ENCODE data around the gene ROMO1.
A peak's percentile ranks its signal among the peaks of the same experiment; 100 is the strongest.
"Not testable (repeated sequence)": the region's sequence is repeated elsewhere in the genome, so short reads cannot be mapped to it uniquely, and the experiment has no call there.

The ROMO1 gene

GRCh38 chr20:35698298-35699126 lies 693 bp upstream of the ROMO1 start:
- Mint-ChIP-seq H3K4me1 (ENCODE audit: low read depth) (peaks cover 36% of the 10 kb centered on the region), H3K36me3 (ENCODE audit: low read depth) (peaks cover 47% of the 10 kb centered on the region)

GRCh38 chr20:35699957-35700624 lies 886 bp downstream of the ROMO1 start:
- Mint-ChIP-seq H3K9me3 (no peaks in the 10 kb centered on the region), H3K36me3 (ENCODE audit: low read depth) (peaks cover 61% of the 10 kb centered on the region), H3K27me3 (ENCODE audit: low read depth) (no peaks in the 10 kb centered on the region), H3K4me1 (ENCODE audit: low read depth) (peaks cover 43% of the 10 kb centered on the region), H3K4me3 (peak overlapping the region; percentile 95), H3K27ac (peak overlapping the region; percentile 95)
- DNase-seq (ENCODE audit: low spot score) = no peak

More at GRCh38 chr20:35698298-35699126, 693 bp upstream of the ROMO1 start:
- peak overlapping the region; percentile 95 for H3K4me3 Mint-ChIP-seq
- no peaks in the 10 kb centered on the region for H3K9me3 Mint-ChIP-seq
- no peaks in the 10 kb centered on the region for H3K27me3 Mint-ChIP-seq (ENCODE audit: low read depth)
- no peak for DNase-seq (ENCODE audit: low spot score)
- peak overlapping the region; percentile 94 for H3K27ac Mint-ChIP-seq

GRCh38 chr20:35700625-35701148 lies 1.5 kb downstream of the ROMO1 start:
- H3K4me3 Mint-ChIP-seq = peak overlapping the region; percentile 95
- H3K9me3 Mint-ChIP-seq = no peaks in the 10 kb centered on the region
- peaks cover 43% of the 10 kb centered on the region for H3K4me1 Mint-ChIP-seq (ENCODE audit: low read depth)
- DNase-seq (ENCODE audit: low spot score) = no peak
- H3K27me3 Mint-ChIP-seq (ENCODE audit: low read depth) = no peaks in the 10 kb centered on the region
- peaks cover 58% of the 10 kb centered on the region for H3K36me3 Mint-ChIP-seq (ENCODE audit: low read depth)
- peak overlapping the region; percentile 95 for H3K27ac Mint-ChIP-seq

- H3K27me3 Mint-ChIP-seq (ENCODE audit: low read depth) = no peaks in the 10 kb centered on the region
- H3K27ac Mint-ChIP-seq = peak overlapping the region; percentile 41
- H3K36me3 Mint-ChIP-seq (ENCODE audit: low read depth) = peaks cover 63% of the 10 kb centered on the region
- H3K9me3 Mint-ChIP-seq = no peaks in the 10 kb centered on the region
- peak overlapping the region; percentile 21 for H3K4me3 Mint-ChIP-seq
- no peak for DNase-seq (ENCODE audit: low spot score)
- peaks cover 44% of the 10 kb centered on the region for H3K4me1 Mint-ChIP-seq (ENCODE audit: low read depth)
These were observed 3.0 kb downstream of the ROMO1 start for GRCh38 chr20:35702051-35702823.

- Mint-ChIP-seq H3K9me3 (no peaks in the 10 kb centered on the region), H3K27ac (no peak overlapping the region), H3K4me3 (no peak overlapping the region), H3K36me3 (ENCODE audit: low read depth) (peaks cover 58% of the 10 kb centered on the region), H3K27me3 (ENCODE audit: low read depth) (no peaks in the 10 kb centered on the region), H3K4me1 (ENCODE audit: low read depth) (peaks cover 35% of the 10 kb centered on the region)
- DNase-seq (ENCODE audit: low spot score) = no peak
These were observed 3.9 kb downstream of the ROMO1 start for GRCh38 chr20:35702824-35703695.

- Mint-ChIP-seq H3K4me3 (no peak overlapping the region), H3K4me1 (ENCODE audit: low read depth) (peaks cover 32% of the 10 kb centered on the region), H3K36me3 (ENCODE audit: low read depth) (peaks cover 63% of the 10 kb centered on the region)
These were observed 5.5 kb downstream of the ROMO1 start for GRCh38 chr20:35704514-35705261.

GRCh38 chr20:35705894-35706293 lies 6.7 kb downstream of the ROMO1 start:
- not testable (repeated sequence) for H3K4me3 Mint-ChIP-seq; H3K27me3 Mint-ChIP-seq (ENCODE audit: low read depth); H3K27ac Mint-ChIP-seq; H3K9me3 Mint-ChIP-seq; DNase-seq (ENCODE audit: low spot score)
- Mint-ChIP-seq H3K36me3 (ENCODE audit: low read depth) (peaks cover 67% of the 10 kb centered on the region), H3K4me1 (ENCODE audit: low read depth) (peaks cover 26% of the 10 kb centered on the region)

More at GRCh38 chr20:35704514-35705261, 5.5 kb downstream of the ROMO1 start:
- no peak overlapping the region for H3K27ac Mint-ChIP-seq
- no peaks in the 10 kb centered on the region for H3K27me3 Mint-ChIP-seq (ENCODE audit: low read depth)
- no peaks in the 10 kb centered on the region for H3K9me3 Mint-ChIP-seq
- DNase-seq (ENCODE audit: low spot score) = no peak

- peaks cover 74% of the 10 kb centered on the region for H3K36me3 Mint-ChIP-seq (ENCODE audit: low read depth)
- H3K27ac Mint-ChIP-seq; H3K4me3 Mint-ChIP-seq; H3K27me3 Mint-ChIP-seq (ENCODE audit: low read depth); DNase-seq (ENCODE audit: low spot score); H3K9me3 Mint-ChIP-seq: not testable (repeated sequence)
- H3K4me1 Mint-ChIP-seq (ENCODE audit: low read depth) = peaks cover 33% of the 10 kb centered on the region
These were observed 7.7 kb downstream of the ROMO1 start for GRCh38 chr20:35706591-35707529.

- H3K36me3 Mint-ChIP-seq (ENCODE audit: low read depth) = peaks cover 70% of the 10 kb centered on the region
- H3K9me3 Mint-ChIP-seq = no peaks in the 10 kb centered on the region
- peaks cover 34% of the 10 kb centered on the region for H3K4me1 Mint-ChIP-seq (ENCODE audit: low read depth)
- no peak overlapping the region for H3K27ac Mint-ChIP-seq
- no peak overlapping the region for H3K4me3 Mint-ChIP-seq
- no peaks in the 10 kb centered on the region for H3K27me3 Mint-ChIP-seq (ENCODE audit: low read depth)
- DNase-seq (ENCODE audit: low spot score) = no peak
These were observed 9.3 kb downstream of the ROMO1 start for GRCh38 chr20:35708502-35708901.

- no peak for DNase-seq (ENCODE audit: low spot score)
- Mint-ChIP-seq H3K4me1 (ENCODE audit: low read depth) (peaks cover 34% of the 10 kb centered on the region), H3K9me3 (no peaks in the 10 kb centered on the region), H3K36me3 (ENCODE audit: low read depth) (peaks cover 69% of the 10 kb centered on the region), H3K27me3 (ENCODE audit: low read depth) (no peaks in the 10 kb centered on the region), H3K27ac (no peak overlapping the region), H3K4me3 (no peak overlapping the region)
These were observed 10.1 kb downstream of the ROMO1 start for GRCh38 chr20:35709259-35709658.

GRCh38 chr20:35710039-35710438 lies 10.8 kb downstream of the ROMO1 start:
- Mint-ChIP-seq H3K4me1 (ENCODE audit: low read depth) (peaks cover 33% of the 10 kb centered on the region), H3K27ac (no peak overlapping the region), H3K9me3 (no peaks in the 10 kb centered on the region), H3K36me3 (ENCODE audit: low read depth) (peaks cover 64% of the 10 kb centered on the region), H3K4me3 (no peak overlapping the region), H3K27me3 (ENCODE audit: low read depth) (no peaks in the 10 kb centered on the region)
- DNase-seq (ENCODE audit: low spot score) = no peak
